Posterior cingulate gyrus (tissue), 11 donors: ENCODE measurements around the gene ZNF593OS.

Experiments used
- DNase-seq, 10 donors: peaks; one replicate each; pipeline versions ENCODE4 v3.0.0 to v3.0.0-alpha.2; 2020 to 2021; ENCODE audit warnings: mixed read lengths in 3 of 10
- intact Hi-C: fragments of 100-400 bp; cut with DNase I; formaldehyde crosslinking; loops from one replicate; pipeline ENCODE4 v1.15.1; 2023

ZNF593OS gene

GRCh38 chr1:26184883-26185282 is 13.3 kb upstream of the ZNF593OS start:
- intact Hi-C loops: no loop called here
- DNase-seq: peak in 2 of 10 donors; percentile 23 to 62

DNA sequence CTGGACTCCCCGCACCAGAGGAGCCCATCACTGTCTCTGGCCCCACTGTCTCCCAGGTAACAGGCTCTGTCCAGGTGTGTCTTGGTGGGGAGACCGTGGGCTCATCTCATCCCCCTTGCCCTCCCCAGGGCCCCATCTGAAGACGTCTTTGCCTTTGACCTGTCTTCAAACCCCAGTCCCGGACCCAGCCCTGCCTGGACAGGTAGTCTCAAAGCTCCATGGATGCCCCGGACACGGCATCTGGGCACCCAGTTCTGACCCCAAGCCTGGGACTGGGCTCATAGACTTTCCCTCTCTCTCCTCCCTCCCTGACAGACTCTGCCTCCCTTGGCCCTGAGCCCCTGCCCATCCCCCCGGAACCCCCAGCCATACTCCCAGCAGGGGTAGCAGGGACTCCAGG is 12.5 kb upstream of the ZNF593OS start:
- intact Hi-C loops: no loop called here
- DNase-seq: peak in 1 of 10 donors; percentile 70

DNA sequence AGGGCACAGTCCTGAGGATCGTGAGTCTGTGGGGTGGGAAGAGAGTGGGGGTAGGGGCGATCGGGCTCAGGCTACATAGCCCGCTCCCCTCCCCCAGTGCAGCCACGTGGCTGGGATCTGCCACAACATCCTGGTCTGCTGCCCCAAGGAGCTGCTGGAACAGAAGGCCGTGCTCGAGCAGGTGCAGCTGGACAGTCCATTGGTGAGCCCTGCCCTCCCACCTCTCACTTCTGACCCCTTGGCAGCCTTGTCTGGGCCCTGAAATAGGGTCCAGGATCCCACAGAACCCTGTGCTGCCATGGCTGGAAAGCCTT is 10.7 kb upstream of the ZNF593OS start:
- intact Hi-C loops: no loop called here
- DNase-seq: no peak

- intact Hi-C loops: no loop called here
- DNase-seq: no peak
These were observed 10.2 kb upstream of the ZNF593OS start for GRCh38 chr1:26181586-26182382.

DNA sequence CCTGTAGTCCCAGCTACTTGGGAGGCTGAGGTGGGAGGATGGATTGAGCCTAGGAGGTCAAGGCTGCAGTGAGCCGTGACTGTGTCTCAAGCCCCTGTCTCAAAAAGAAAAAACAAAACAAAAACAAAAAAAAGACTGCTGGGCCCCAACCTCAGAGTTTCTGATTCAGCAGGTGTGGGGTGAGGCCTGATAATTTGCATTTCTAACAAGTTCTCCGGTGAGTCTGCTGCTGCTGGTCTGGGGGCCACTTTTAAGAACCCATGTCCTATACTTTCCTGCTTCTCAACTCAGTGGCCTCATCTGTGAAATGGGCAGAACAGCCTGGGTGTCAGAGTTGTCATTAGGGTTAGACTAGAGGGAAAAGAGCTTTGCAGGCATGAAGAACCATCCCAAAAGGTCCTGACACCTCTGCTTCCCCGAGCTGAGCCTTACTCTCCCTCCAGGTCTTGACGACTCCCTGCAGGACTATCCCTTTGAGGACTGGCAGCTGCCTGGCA is 8.4 kb upstream of the ZNF593OS start:
- intact Hi-C loops: no loop called here
- peak in 1 of 10 donors; percentile 0 for DNase-seq

DNA sequence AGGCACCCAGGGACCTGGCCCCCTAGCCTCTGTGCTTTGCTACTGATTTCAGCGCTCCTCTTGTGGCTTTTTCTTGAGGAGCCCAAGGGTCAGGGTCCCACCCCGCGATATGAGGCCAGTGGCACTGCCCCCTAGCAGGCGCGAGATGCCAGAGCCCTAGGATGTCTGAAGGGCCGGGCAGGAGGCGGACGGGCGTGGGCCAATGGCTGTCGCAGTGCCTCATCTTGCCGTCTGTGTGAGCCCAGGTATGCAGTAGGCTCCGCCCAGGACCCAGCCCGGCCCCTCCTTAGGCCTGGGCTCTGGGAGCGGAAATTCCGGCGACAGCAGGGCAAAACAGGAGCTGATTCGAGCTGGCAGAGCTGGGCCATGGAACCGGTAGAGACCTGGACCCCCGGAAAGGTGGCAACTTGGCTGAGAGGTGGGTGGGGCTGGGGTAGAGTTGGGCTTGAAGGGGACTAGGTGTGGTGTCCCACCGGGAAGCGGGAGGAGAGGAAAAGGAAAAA is 5.6 kb upstream of the ZNF593OS start, which contains the start of gene CNKSR1:
TSS of gene CNKSR1 (plus strand) at position 310 of the 503 bp plus-strand sequence. CDS start at position 367, 57 bp downstream.
- peak in 2 of 10 donors; percentile 45 to 55 for DNase-seq
- intact Hi-C loops: no loop called here

- peak in 1 of 10 donors; percentile 0 for DNase-seq
- intact Hi-C loops: no loop called here
These were observed 3.7 kb upstream of the ZNF593OS start for GRCh38 chr1:26175346-26175745.

DNA sequence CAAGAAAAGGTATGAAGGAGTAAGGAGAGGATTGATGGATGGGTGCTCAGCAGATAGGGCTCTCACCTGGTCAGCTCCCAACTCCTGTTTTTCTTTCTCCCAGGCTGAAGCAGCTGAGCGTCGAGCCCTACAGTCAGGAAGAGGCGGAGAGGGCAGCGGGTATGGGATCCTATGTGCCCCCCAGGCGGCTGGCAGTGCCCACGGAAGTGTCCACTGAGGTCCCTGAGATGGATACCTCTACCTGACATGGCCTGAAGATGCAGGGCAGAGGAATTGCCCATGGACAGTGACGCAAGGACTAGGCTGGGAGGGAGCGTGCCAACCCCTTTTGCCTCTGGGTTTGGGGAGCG is 1.2 kb downstream of the ZNF593OS start:
- no peak for DNase-seq
- intact Hi-C loops: no loop called here

- intact Hi-C loops: loop anchor here (2.0 to 5.0 kb wide), 2 partner anchors 59 to 62 kb away; partner anchors contain the start of genes CEP85 and PDIK1L
- DNase-seq: peak; percentile 85 to 99 (median 92)
These were observed 1.8 kb downstream of the ZNF593OS start, which contains the start of gene ZNF593 for GRCh38 chr1:26169669-26170471. ZNF593 (plus strand) TSS chr1:26169908; CDS start chr1:26169984, 76 bp downstream.

GRCh38 chr1:26169198-26169554 is 2.5 kb downstream of the ZNF593OS start:
- intact Hi-C loops: loop anchor here (2.0 to 5.0 kb wide), 2 partner anchors 58 to 63 kb away; partner anchors contain the start of genes CEP85 and PDIK1L
- DNase-seq: no peak

GRCh38 chr1:26168410-26169197 is 3.0 kb downstream of the ZNF593OS start, which contains the start of gene C1orf232:
C1orf232 (minus strand) TSS chr1:26168963; CDS start chr1:26168499, 464 bp downstream.
- intact Hi-C loops: loop anchor here (2.0 to 5.0 kb wide), 2 partner anchors 58 to 64 kb away; partner anchors contain the start of genes CEP85 and PDIK1L

DNA sequence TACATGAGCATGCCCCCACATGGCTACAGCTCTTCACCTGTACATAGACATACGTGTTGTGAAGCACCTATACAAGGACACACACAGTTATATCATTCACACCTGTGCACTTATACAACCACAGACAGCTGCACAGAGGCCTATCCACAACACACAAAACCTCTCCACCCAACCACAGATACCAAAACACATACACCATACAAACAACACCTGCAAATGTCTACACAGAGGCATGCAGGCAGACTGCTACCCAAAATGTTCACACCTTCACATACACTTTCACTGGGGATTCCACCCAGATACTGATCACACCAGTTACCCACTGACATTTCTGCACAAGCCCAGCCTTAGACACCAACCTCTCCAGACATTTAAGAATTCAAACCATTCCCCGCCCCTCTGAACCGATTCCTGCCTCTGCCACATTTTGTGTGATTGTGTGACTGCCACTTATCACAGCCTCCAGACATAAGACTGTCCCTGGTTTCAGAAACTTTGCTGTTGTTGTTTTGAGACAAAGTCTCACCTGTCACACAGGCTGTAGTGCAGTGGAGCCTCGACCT is 4.8 kb downstream of the ZNF593OS start:
- intact Hi-C loops: loop anchor here (5.0 kb wide), 1 partner anchor 66 kb away; the partner anchor contains the start of gene CEP85
- no peak for DNase-seq

More at GRCh38 chr1:26168410-26169197, 3.0 kb downstream of the ZNF593OS start, which contains the start of gene C1orf232:
- peak in 2 of 10 donors; percentile 73 to 80 for DNase-seq

DNA sequence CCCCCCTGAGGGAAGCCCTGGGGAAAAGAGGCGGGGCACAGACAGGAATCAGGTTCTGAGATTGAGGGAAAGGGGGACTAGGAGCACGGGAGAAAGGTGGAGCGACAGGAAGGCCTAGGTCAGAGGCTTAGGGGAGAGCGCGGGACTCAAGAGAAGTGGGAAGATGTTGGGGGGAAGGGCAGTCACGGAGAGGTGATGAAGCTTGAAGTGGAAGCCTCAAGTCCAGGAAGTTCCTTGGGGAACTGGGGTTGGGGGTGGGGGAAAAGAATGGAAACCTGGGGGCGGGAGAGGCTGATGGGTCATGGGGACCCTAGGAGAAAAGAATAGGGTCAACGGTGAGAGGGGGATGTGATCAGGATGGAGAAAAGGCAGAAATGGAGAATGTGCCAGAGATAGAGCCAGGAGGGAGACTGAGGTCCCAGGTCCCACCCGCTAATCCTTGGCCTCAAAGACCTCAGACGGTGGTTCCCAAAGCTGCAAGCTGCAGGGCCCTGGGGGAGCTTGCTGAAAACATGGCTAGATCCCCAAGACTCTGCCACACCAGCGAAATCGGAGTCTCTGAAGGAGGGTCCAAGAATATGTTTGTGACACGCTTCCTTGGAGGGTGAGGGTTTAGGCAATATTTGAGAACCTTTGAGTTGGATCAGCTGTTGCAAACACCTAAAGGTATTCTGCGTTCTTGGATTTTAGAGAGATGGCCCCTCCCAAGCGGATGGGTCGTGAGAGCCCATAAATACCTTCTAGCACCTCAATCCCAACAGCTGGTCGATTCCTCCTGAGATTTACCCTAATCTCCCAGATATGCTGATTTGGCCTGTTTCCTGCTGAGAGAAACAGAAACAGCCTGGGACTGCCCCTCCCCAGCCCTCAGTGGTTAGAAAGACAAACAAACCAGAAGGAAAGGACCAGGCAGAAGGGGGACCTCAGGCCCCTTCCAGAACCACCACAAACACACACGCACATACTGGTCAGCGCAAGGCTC is 6.5 kb downstream of the ZNF593OS start:
- intact Hi-C loops: loop anchor here (5.0 kb wide), 2 partner anchors 67 to 128 kb away; partner anchors contain the start of gene CEP85
- peak in 2 of 10 donors; percentile 60 to 67 for DNase-seq

GRCh38 chr1:26164036-26164860 is 7.4 kb downstream of the ZNF593OS start:
- DNase-seq: peak in 6 of 10 donors; percentile 25 to 90 (median 66)
- intact Hi-C loops: loop anchor here (5.0 kb wide), 1 partner anchor 127 kb away; no protein-coding TSS in a partner anchor

DNA sequence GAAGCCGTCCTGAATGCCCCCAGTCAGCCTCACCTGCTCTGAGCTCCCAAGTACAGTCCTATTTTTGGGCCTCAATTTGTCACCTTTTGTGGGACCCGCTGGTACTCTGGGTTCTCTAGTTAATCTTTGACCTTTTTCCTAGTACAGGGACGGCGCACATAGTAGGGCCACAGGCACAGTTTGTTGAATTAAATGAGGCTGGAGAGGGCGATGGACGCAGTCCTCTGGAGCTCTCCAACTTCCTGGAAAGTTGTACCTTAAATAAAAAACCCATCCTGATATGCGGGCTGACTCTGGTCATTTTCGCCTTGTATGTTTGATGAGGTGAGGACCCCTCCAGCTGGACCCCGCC is 8.0 kb downstream of the ZNF593OS start:
- DNase-seq: no peak
- intact Hi-C loops: loop anchor here (5.0 kb wide), 1 partner anchor 126 kb away; no protein-coding TSS in a partner anchor

- DNase-seq: no peak
- intact Hi-C loops: loop anchor here (5.0 kb wide), 1 partner anchor 125 kb away; no protein-coding TSS in a partner anchor
These were observed 9.4 kb downstream of the ZNF593OS start for GRCh38 chr1:26162220-26162709.
